H1 (cell line): ENCODE measurements around the gene ALG1.
"Not testable (repeated sequence)": the region's sequence is repeated elsewhere in the genome, so short reads cannot be mapped to it uniquely, and the experiment has no call there.

Experiments used
- ATF2 ChIP-seq: IDR thresholded peaks from 2 replicates; pipeline ENCODE4 v1.6.1; 2012; ENCODE audit warnings: low read length, inconsistent platforms
- ATF3 ChIP-seq: IDR thresholded peaks from 2 replicates; pipeline ENCODE4 v1.6.1; 2011; ENCODE audit warnings: low read depth, mild to moderate bottlenecking, low read length; ENCODE audit not compliant: insufficient read depth
- CTCF ChIP-seq, 3 experiments: IDR thresholded peaks; 1 replicate in 2 of 3; 2 replicates in 1 of 3; pipeline versions ENCODE4 v1.5.1 to v1.6.1; 2011; ENCODE audit warnings: low read length in 3 of 3, mild to moderate bottlenecking in 3 of 3, inconsistent platforms in 2 of 3, low read depth in 1 of 3, moderate library complexity in 1 of 3; ENCODE audit not compliant: insufficient read depth in 1 of 3; ENCODE audit errors: control extremely low read depth in 1 of 3
- EGR1 ChIP-seq: IDR thresholded peaks from 2 replicates; pipeline ENCODE4 v1.6.1; 2011; ENCODE audit warnings: low read depth, low read length, borderline replicate concordance
- GABPA ChIP-seq: IDR thresholded peaks from 2 replicates; pipeline ENCODE4 v1.6.1; 2011; ENCODE audit warnings: mild to moderate bottlenecking, low read length, moderate library complexity, borderline replicate concordance; ENCODE audit not compliant: insufficient read depth
- JUN ChIP-seq: IDR thresholded peaks from 2 replicates; pipeline ENCODE4 v1.6.1; 2011; ENCODE audit warnings: low read depth, mild to moderate bottlenecking, improper control_type of control experiment, low read length
- NRF1 ChIP-seq: IDR thresholded peaks from 2 replicates; pipeline ENCODE4 v1.6.1; 2011; ENCODE audit warnings: mild to moderate bottlenecking, low read depth, low read length, improper control_type of control experiment
- POLR2A ChIP-seq, 2 experiments: IDR thresholded peaks; 1 replicate in 1 of 2; 2 replicates in 1 of 2; pipeline ENCODE4 v1.6.1; 2011; ENCODE audit warnings: low read depth in 2 of 2, low read length in 2 of 2, mild to moderate bottlenecking in 2 of 2; ENCODE audit errors: control extremely low read depth in 1 of 2
- POLR2AphosphoS5 ChIP-seq: IDR thresholded peaks from 2 replicates; pipeline ENCODE4 v1.6.1; 2011; ENCODE audit warnings: low read depth, low read length
- RFX5 ChIP-seq: IDR thresholded peaks from 2 replicates; pipeline ENCODE4 v1.6.1; 2011; ENCODE audit warnings: low read depth, low read length, improper control_type of control experiment, borderline replicate concordance
- SUZ12 ChIP-seq: fragments of 200-600 bp; sonication (generic); IDR thresholded peaks from 2 replicates; pipeline ENCODE4 v1.6.1; 2012; ENCODE audit warnings: mild to moderate bottlenecking, inconsistent platforms, low read length, moderate library complexity, mixed read lengths
- TAF1 ChIP-seq: IDR thresholded peaks from 2 replicates; pipeline ENCODE4 v1.6.1; 2011; ENCODE audit warnings: mild to moderate bottlenecking, low read depth, low read length

GRCh38 chr16:5097470-5098220 lies 26.0 kb downstream of the ALG1 start, which contains the start of gene EEF2KMT:
- TF ChIP-seq TAF1; CTCF (IDR thresholded peaks at IDR 0.05; ENCODE audit: control extremely low read depth in 1 of 3, insufficient read depth in 1 of 3, low read depth in 1 of 3, low read length in 3 of 3); POLR2A (IDR thresholded peaks at IDR 0.05; ENCODE audit: control extremely low read depth in 1 of 2, low read depth in 2 of 2, low read length in 2 of 2); NRF1; RFX5; SUZ12; ATF3; GABPA; ATF2; JUN: not testable (repeated sequence)
- TF ChIP-seq POLR2AphosphoS5 = peak; percentile 18; the same call in 1 of the 2 replicates
- peak; percentile 65; the same call in 1 of the 2 replicates for TF ChIP-seq EGR1
